HL-60/S4 (cell line): ENCODE results near the gene SRGAP3.

ENCODE experiments used
- in situ Hi-C: fragments of 300-500 bp; cut with MboI; formaldehyde crosslinking; loops from 2 replicates; pipeline ENCODE4 v1.14.3; 2022; ENCODE audit warnings: low sequenced_read_pairs

SRGAP3 gene

GRCh38 chr3:9121366-9122001 is 128.0 kb downstream of the SRGAP3 start:
- in situ Hi-C loops: no loop called here

GRCh38 chr3:9119331-9119730 is 130.1 kb downstream of the SRGAP3 start:
- in situ Hi-C loops: no loop called here

- in situ Hi-C loops: no loop called here
Measured at GRCh38 chr3:9118222-9118621, 131.2 kb downstream of the SRGAP3 start.

- in situ Hi-C loops: no loop called here
Measured at GRCh38 chr3:9117220-9117619, 132.2 kb downstream of the SRGAP3 start.

GRCh38 chr3:9116336-9116735 is 133.1 kb downstream of the SRGAP3 start:
- in situ Hi-C loops: no loop called here

GRCh38 chr3:9115336-9115735 is 134.1 kb downstream of the SRGAP3 start:
- in situ Hi-C loops: no loop called here

GRCh38 chr3:9113040-9113439 is 136.4 kb downstream of the SRGAP3 start:
- in situ Hi-C loops: no loop called here

- in situ Hi-C loops: no loop called here
Measured at GRCh38 chr3:9111866-9112265, 137.6 kb downstream of the SRGAP3 start.

- in situ Hi-C loops: no loop called here
Measured at GRCh38 chr3:9111417-9111816, 138.0 kb downstream of the SRGAP3 start.

- in situ Hi-C loops: no loop called here
Measured at GRCh38 chr3:9110802-9111201, 138.6 kb downstream of the SRGAP3 start.

- in situ Hi-C loops: no loop called here
Measured at GRCh38 chr3:9110316-9110715, 139.1 kb downstream of the SRGAP3 start.

- in situ Hi-C loops: no loop called here
Measured at GRCh38 chr3:9109568-9109914, 139.9 kb downstream of the SRGAP3 start.

GRCh38 chr3:9108876-9109567 is 140.4 kb downstream of the SRGAP3 start:
- in situ Hi-C loops: no loop called here

GRCh38 chr3:9107738-9108137 is 141.7 kb downstream of the SRGAP3 start:
- in situ Hi-C loops: no loop called here

GRCh38 chr3:9105421-9105820 is 144.0 kb downstream of the SRGAP3 start:
- in situ Hi-C loops: no loop called here

GRCh38 chr3:9104121-9104520 is 145.3 kb downstream of the SRGAP3 start:
- in situ Hi-C loops: no loop called here

- in situ Hi-C loops: no loop called here
Measured at GRCh38 chr3:9102240-9102981, 147.0 kb downstream of the SRGAP3 start.

- in situ Hi-C loops: no loop called here
Measured at GRCh38 chr3:9101286-9101685, 148.2 kb downstream of the SRGAP3 start.

- in situ Hi-C loops: no loop called here
Measured at GRCh38 chr3:9100513-9100894, 148.9 kb downstream of the SRGAP3 start.

GRCh38 chr3:9099702-9100512 is 149.5 kb downstream of the SRGAP3 start:
- in situ Hi-C loops: no loop called here
